Esophagus muscularis mucosa (tissue), 3 donors: Measurements from ENCODE around the gene CTXN3.

Experiments
- POLR2A ChIP-seq: fragments of 450-650 bp; IDR thresholded peaks from one replicate; pipeline ENCODE4 v1.6.1; 2017; ENCODE audit warnings: antibody characterized with exemption, moderate library complexity, mild to moderate bottlenecking, low read depth
- POLR2AphosphoS5 ChIP-seq, 2 donors: sonication (generic); formaldehyde crosslinking; IDR thresholded peaks; one replicate each; pipeline ENCODE4 v1.6.1; 2017; ENCODE audit warnings: antibody characterized with exemption in 2 of 2
- TF ChIP-seq, protein P1 (sequence below), 3 experiments: fragments of 200-600 bp in 2 of 3; fragments of 450-650 bp in 1 of 3; sonication (generic) in 2 of 3; IDR thresholded peaks; one replicate each; pipeline ENCODE4 v1.5.1; 2017 to 2019; ENCODE audit warnings: antibody characterized with exemption in 3 of 3, mild to moderate bottlenecking in 2 of 3, moderate library complexity in 1 of 3

DNA sequence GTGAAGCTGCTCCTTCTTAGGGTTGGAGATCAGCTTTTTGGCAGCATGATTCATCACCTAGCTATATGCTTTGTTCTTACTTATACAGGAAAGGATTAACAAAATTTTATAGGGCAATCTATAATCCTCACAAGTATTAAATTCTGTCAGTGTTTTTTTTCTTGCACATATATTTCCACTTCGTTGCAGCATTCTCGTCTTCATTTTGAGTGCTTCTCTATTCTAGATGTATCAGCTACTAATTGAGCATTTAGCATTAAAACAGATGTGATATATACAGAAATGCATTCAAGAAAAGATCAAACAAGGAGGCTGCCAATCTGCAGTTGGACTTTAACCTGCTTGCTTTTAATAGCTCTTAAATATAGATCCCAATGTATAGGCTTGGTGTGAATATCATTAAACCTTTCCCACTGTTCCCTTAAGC is 3.6 kb upstream of the CTXN3 start:
- TF ChIP-seq, protein P1, sequence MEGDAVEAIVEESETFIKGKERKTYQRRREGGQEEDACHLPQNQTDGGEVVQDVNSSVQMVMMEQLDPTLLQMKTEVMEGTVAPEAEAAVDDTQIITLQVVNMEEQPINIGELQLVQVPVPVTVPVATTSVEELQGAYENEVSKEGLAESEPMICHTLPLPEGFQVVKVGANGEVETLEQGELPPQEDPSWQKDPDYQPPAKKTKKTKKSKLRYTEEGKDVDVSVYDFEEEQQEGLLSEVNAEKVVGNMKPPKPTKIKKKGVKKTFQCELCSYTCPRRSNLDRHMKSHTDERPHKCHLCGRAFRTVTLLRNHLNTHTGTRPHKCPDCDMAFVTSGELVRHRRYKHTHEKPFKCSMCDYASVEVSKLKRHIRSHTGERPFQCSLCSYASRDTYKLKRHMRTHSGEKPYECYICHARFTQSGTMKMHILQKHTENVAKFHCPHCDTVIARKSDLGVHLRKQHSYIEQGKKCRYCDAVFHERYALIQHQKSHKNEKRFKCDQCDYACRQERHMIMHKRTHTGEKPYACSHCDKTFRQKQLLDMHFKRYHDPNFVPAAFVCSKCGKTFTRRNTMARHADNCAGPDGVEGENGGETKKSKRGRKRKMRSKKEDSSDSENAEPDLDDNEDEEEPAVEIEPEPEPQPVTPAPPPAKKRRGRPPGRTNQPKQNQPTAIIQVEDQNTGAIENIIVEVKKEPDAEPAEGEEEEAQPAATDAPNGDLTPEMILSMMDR (IDR thresholded peaks at IDR 0.05) = no peak
- no peak for TF ChIP-seq POLR2A
- no peak for TF ChIP-seq POLR2AphosphoS5 (IDR thresholded peaks at IDR 0.05)
